HL-60/S4 treated with phorbol 12-myristate 13-acetate at 8.2 ng/mL for 4 days and 3 days (cell line): ENCODE measurements around the gene CACNA1D.

Experiments
- in situ Hi-C: fragments of 300-500 bp; cut with MboI; formaldehyde crosslinking; loops from 2 replicates; pipeline ENCODE4 v1.15.0; 2022; ENCODE audit warnings: low sequenced_read_pairs

Gene CACNA1D

GRCh38 chr3:53836084-53836872 is 341.9 kb downstream of the CACNA1D start:
- in situ Hi-C loops: no loop called here

GRCh38 chr3:53837331-53837730 is 342.9 kb downstream of the CACNA1D start:
- in situ Hi-C loops: no loop called here

- in situ Hi-C loops: no loop called here
Observed at GRCh38 chr3:53841296-53841695, 346.9 kb downstream of the CACNA1D start.

- in situ Hi-C loops: no loop called here
Observed at GRCh38 chr3:53842436-53843194, 348.2 kb downstream of the CACNA1D start.

GRCh38 chr3:53843195-53844177 is 349.1 kb downstream of the CACNA1D start:
- in situ Hi-C loops: no loop called here

- in situ Hi-C loops: no loop called here
Observed at GRCh38 chr3:53844262-53845102, 350.1 kb downstream of the CACNA1D start.

- in situ Hi-C loops: no loop called here
Observed at GRCh38 chr3:53845103-53845880, 350.9 kb downstream of the CACNA1D start.

- in situ Hi-C loops: no loop called here
Observed at GRCh38 chr3:53845881-53846133, 351.4 kb downstream of the CACNA1D start.

GRCh38 chr3:53846134-53846850 is 351.9 kb downstream of the CACNA1D start, which contains the start of the genes CHDH and IL17RB:
Gene CHDH, minus strand, starts transcription at chr3:53846419. Its CDS starts 22,411 bp downstream, at chr3:53824008.
Gene IL17RB, plus strand, starts transcription at chr3:53846568. Its CDS starts 21 bp downstream, at chr3:53846589.
- in situ Hi-C loops: no loop called here

- in situ Hi-C loops: no loop called here
Observed at GRCh38 chr3:53846851-53847155, 352.4 kb downstream of the CACNA1D start.

GRCh38 chr3:53849916-53850315 is 355.5 kb downstream of the CACNA1D start:
- in situ Hi-C loops: no loop called here

GRCh38 chr3:53850895-53851294 is 356.5 kb downstream of the CACNA1D start:
- in situ Hi-C loops: no loop called here

GRCh38 chr3:53856964-53857363 is 362.6 kb downstream of the CACNA1D start:
- in situ Hi-C loops: no loop called here

GRCh38 chr3:53858096-53858741 is 363.8 kb downstream of the CACNA1D start:
- in situ Hi-C loops: no loop called here

- in situ Hi-C loops: no loop called here
Observed at GRCh38 chr3:53859178-53859577, 364.8 kb downstream of the CACNA1D start.

- in situ Hi-C loops: no loop called here
Observed at GRCh38 chr3:53860196-53860595, 365.8 kb downstream of the CACNA1D start.

- in situ Hi-C loops: no loop called here
Observed at GRCh38 chr3:53862241-53862640, 367.8 kb downstream of the CACNA1D start.

- in situ Hi-C loops: no loop called here
Observed at GRCh38 chr3:53863145-53863544, 368.7 kb downstream of the CACNA1D start.
